Thymus (tissue), 11 donors: Measurements from ENCODE around the gene ZMYM5. TPM values are rescaled to one million over a fixed set of nuclear protein-coding genes. Genes with fewer than 3 reads are reported as not detected.
"Not testable (repeated sequence)": the region's sequence is repeated elsewhere in the genome, so short reads cannot be mapped to it uniquely, and the experiment has no call there.

ENCODE experiments used
- DNase-seq, 9 donors: peaks; one replicate each; pipeline ENCODE4 v3.0.0-alpha.2; 2013; ENCODE audit warnings: low spot score in 9 of 9, low read depth in 6 of 9, missing footprints in 1 of 9
- H3K27ac ChIP-seq, 2 donors: one replicate each; pipeline ENCODE4 v1.5.1; 2013; ENCODE audit warnings: control low read depth in 1 of 2, low read depth in 1 of 2, low read length in 1 of 2, mild to moderate bottlenecking in 1 of 2, moderate library complexity in 1 of 2
- H3K27me3 ChIP-seq, 2 donors: one replicate each; pipeline ENCODE4 v1.5.1; 2013; ENCODE audit warnings: low read length in 1 of 2; ENCODE audit not compliant: control insufficient read depth in 2 of 2, insufficient read depth in 1 of 2
- H3K36me3 ChIP-seq, 2 donors: one replicate each; pipeline ENCODE4 v1.5.1; 2013; ENCODE audit warnings: low read length in 1 of 2, mild to moderate bottlenecking in 1 of 2, moderate library complexity in 1 of 2; ENCODE audit not compliant: control insufficient read depth in 2 of 2, insufficient read depth in 2 of 2
- H3K4me1 ChIP-seq, 2 donors: one replicate each; pipeline ENCODE4 v1.5.1; 2013; ENCODE audit warnings: low read length in 2 of 2; ENCODE audit not compliant: control insufficient read depth in 2 of 2, insufficient read depth in 2 of 2
- H3K4me3 ChIP-seq, 2 donors: one replicate each; pipeline ENCODE4 v1.5.1; 2013; ENCODE audit warnings: low read length in 2 of 2, control low read depth in 1 of 2, mild to moderate bottlenecking in 1 of 2
- H3K9me3 ChIP-seq, 2 donors: one replicate each; pipeline ENCODE4 v1.5.1; 2013; ENCODE audit warnings: low read length in 1 of 2, mild to moderate bottlenecking in 1 of 2; ENCODE audit not compliant: control insufficient read depth in 2 of 2, insufficient read depth in 1 of 2
- WGBS: extraction: QIAGEN DNeasy Blood & Tissue Kit; methylation state at CpG from one replicate; pipeline ENCODE4 v1.1.7; 2013; 5-methylcytosine and 5-hydroxymethylcytosine counted together
- polyA plus RNA-seq: library from polyadenylated mRNA; stranded (reverse); fragments of 200-250 nt; gene quantifications from one replicate; pipeline ENCODE4 v1.2.3, GENCODE V29; 2013
- total RNA-seq: library from RNA; stranded (reverse); fragments of 120-200 nt; gene quantifications from one replicate; pipeline ENCODE4 v1.2.4, GENCODE V29; 2013
- donor health status: healthy.

Gene ZMYM5
- total and polyA plus RNA-seq, 2 donors = 17.8 to 18.4 TPM

DNA sequence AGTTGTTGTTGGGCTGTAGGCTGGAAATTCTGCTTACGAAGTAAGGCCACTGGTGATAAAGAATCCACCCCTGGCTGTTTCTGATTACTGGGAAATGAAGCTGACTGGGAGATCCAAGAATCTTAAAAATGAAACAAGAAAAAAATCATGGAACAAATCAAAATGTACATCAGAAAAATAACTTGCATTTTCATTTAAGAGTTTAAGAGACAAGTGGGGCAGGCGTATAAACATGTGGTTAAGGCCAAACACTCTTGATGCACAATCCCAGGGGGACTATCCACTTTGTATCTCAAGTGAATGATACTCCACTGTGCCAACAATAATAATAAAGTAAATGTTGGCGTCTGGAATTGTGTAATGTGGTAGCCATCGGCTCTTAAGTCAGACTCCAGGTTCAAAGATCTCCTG is 24.6 kb downstream of the ZMYM5 start:
- Histone ChIP-seq H3K4me1 (no peaks in the 10 kb centered on the region), H3K36me3 (peaks cover 17 to 25% of the 10 kb centered on the region in 2 donors), H3K4me3 (no peak overlapping the region), H3K27me3 (no peaks in the 10 kb centered on the region), H3K9me3 (no peaks in the 10 kb centered on the region), H3K27ac (no peak overlapping the region)
- DNase-seq = no peak
- WGBS = 94% methylated on average over 4 of the region's 4 CpGs

DNA sequence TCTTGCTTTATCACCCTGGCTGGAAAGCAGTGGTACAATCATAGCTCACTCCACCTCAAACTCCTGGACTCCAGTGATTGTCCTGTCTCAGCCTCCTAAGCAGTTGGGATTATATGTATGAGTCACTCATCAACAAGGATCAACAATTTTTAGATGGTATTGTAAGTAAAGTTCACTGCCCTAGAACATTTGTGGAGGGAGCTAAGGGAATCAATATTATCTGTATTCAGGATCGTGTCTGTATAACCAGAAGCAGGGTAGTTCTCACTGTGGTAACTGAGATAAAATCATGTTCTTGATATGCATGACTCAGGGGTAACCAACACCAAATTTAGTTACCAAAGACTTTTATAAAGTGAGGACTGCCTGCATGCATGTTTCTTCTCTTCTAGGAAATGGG is 27.0 kb downstream of the ZMYM5 start:
- no peak for DNase-seq
- H3K27me3 ChIP-seq = no peaks in the 10 kb centered on the region
- no peaks in the 10 kb centered on the region for H3K4me1 ChIP-seq
- no peak overlapping the region for H3K27ac ChIP-seq
- H3K36me3 ChIP-seq = peaks cover 22 to 32% of the 10 kb centered on the region in 2 donors
- no peaks in the 10 kb centered on the region for H3K9me3 ChIP-seq
- H3K4me3 ChIP-seq = no peak overlapping the region
- WGBS = 98% methylated on average over 1 of the region's 1 CpG

DNA sequence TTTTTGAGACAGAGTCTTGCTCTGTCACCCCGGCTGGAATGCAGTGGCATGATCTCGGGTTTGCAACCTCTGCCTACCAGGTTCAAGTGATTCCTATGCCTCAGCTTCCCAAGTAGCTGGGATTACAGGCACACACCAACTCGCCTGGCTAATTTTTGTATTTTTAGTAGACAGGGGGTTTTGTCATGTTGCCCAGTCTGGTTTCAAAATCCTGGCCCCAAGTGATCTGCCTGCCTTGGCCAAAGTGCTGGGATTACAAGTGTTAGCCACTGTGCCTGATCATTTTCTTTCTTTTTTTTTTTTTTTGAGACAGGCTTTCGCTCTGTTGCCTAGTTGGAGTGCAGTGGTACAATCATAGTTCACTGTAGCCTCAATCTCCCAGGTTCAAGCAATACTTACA is 28.7 kb downstream of the ZMYM5 start:
- 98% methylated on average over 4 of the region's 4 CpGs for WGBS
- no peak for DNase-seq
- no peak overlapping the region for H3K4me3 ChIP-seq
- H3K27me3 ChIP-seq = no peaks in the 10 kb centered on the region
- H3K4me1 ChIP-seq = no peaks in the 10 kb centered on the region
- H3K36me3 ChIP-seq = peaks cover 27 to 39% of the 10 kb centered on the region in 2 donors
- H3K9me3 ChIP-seq = no peaks in the 10 kb centered on the region
- H3K27ac ChIP-seq = no peak overlapping the region

- DNase-seq = no peak
- no peaks in the 10 kb centered on the region for H3K9me3 ChIP-seq
- 100% methylated on average over 3 of the region's 3 CpGs for WGBS
- no peaks in the 10 kb centered on the region for H3K4me1 ChIP-seq
- no peaks in the 10 kb centered on the region for H3K27me3 ChIP-seq
- peaks cover 11 to 34% of the 10 kb centered on the region in 2 donors for H3K36me3 ChIP-seq
- H3K27ac ChIP-seq = no peak overlapping the region
- H3K4me3 ChIP-seq = no peak overlapping the region
These were observed 40.8 kb downstream of the ZMYM5 start for GRCh38 chr13:19822673-19823072.

DNA sequence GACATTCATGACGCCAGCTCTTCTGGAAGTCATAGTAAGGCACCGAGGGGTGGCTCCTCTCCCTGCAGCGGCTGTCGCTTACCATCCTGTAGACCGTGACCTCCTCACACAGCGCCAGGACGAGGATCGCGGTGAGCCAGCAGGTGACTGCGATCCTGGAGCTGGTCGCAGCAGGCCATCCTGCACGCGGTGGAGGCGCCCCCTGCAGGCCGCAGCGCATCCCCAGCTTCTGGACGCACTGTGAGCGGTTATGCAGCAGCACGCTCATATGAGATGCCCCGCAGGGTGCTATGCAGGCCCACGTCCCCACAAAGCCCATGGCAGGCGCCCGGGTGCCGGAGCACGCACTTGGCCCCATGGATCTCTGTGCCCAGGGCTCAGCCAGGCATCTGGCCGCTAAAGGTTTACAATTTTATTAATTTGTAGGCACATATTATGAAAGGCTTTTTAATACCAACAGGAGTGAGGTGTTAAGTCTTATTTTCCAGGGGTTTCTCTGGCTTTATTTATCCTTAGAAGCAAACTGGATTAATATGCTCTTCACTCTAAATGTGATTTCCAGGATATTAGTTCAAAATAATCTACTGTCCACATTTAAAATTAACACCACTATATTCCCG is 45.1 kb downstream of the ZMYM5 start:
- Histone ChIP-seq H3K27ac (no peak overlapping the region), H3K27me3 (no peaks in the 10 kb centered on the region), H3K4me3 (no peak overlapping the region), H3K4me1 (no peaks in the 10 kb centered on the region), H3K36me3 (peaks cover 18 to 22% of the 10 kb centered on the region in 2 donors), H3K9me3 (no peaks in the 10 kb centered on the region)
- DNase-seq = peak in 6 of 9 donors; percentile 6 to 53 (median 26)
- 94% methylated on average over 27 of the region's 27 CpGs for WGBS

DNA sequence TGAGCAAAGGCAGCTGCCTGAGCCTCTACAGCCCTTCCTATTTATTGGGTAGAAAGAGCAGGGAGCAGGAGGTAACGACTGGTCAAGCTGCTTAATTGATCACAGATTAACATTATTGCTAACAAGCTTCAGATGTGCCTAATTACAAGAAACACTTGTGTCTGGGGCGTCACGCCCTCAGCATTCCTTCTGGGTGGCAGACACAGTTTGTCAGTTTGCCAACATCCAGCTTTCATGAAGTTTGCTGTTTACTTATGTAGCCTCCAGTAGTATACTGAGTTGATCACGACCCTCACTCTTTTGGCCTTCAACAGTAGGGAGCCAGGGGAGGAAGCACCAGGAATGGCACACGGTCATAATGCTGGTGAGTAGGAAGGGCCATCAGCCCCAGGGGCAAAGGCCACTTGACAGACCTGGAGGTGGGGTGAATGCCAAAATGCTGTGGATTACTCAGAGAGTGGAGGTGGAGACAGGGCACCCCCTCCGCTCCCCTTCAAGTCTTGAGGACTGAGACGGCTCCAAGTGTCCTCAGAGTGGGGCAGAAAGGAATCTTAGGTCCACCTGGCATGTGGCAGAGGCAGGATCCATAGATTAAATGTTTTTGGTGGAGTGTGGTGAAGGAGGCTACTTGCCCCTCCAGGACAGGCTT is 45.8 kb downstream of the ZMYM5 start:
- H3K4me1 ChIP-seq = no peaks in the 10 kb centered on the region
- no peaks in the 10 kb centered on the region for H3K9me3 ChIP-seq
- H3K4me3 ChIP-seq = no peak overlapping the region
- DNase-seq = no peak
- no peaks in the 10 kb centered on the region for H3K27me3 ChIP-seq
- peaks cover 16 to 18% of the 10 kb centered on the region in 2 donors for H3K36me3 ChIP-seq
- no peak overlapping the region for H3K27ac ChIP-seq
- whole genome bisulfite sequencing = over 99% methylated on average over 7 of the region's 7 CpGs

DNA sequence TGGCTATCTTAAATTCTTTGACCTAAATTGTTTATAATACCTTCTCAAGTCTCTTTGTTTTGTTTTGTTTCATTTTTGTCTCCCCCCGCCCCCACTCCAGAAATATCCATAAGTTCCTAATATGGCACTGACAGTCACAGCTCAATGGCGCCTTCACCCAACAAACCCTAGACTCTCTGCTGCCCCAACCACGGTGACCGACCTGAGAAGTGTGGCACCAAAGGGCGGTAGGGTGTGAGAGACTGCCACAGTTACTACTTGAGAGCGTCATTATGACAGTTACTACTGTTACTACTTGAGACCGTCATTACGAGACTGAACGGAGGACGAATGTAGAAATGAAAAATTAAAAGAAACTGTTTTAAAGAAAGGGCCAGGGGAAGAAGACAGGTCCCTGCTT is 46.3 kb downstream of the ZMYM5 start:
- no peak for DNase-seq
- H3K27ac ChIP-seq = no peak overlapping the region
- no peaks in the 10 kb centered on the region for H3K9me3 ChIP-seq
- H3K27me3 ChIP-seq = no peaks in the 10 kb centered on the region
- peaks cover 15 to 18% of the 10 kb centered on the region in 2 donors for H3K36me3 ChIP-seq
- H3K4me3 ChIP-seq = no peak overlapping the region
- WGBS = 97% methylated on average over 10 of the region's 10 CpGs
- H3K4me1 ChIP-seq = no peaks in the 10 kb centered on the region

GRCh38 chr13:19815842-19816241 is 47.6 kb downstream of the ZMYM5 start:
- not testable (repeated sequence) for DNase-seq, H3K4me3 ChIP-seq, H3K4me1 ChIP-seq, H3K27ac ChIP-seq, H3K9me3 ChIP-seq, H3K27me3 ChIP-seq
- H3K36me3 ChIP-seq = peaks cover 15 to 18% of the 10 kb centered on the region in 2 donors
- WGBS = 100% methylated on average over 2 of the region's 2 CpGs

DNA sequence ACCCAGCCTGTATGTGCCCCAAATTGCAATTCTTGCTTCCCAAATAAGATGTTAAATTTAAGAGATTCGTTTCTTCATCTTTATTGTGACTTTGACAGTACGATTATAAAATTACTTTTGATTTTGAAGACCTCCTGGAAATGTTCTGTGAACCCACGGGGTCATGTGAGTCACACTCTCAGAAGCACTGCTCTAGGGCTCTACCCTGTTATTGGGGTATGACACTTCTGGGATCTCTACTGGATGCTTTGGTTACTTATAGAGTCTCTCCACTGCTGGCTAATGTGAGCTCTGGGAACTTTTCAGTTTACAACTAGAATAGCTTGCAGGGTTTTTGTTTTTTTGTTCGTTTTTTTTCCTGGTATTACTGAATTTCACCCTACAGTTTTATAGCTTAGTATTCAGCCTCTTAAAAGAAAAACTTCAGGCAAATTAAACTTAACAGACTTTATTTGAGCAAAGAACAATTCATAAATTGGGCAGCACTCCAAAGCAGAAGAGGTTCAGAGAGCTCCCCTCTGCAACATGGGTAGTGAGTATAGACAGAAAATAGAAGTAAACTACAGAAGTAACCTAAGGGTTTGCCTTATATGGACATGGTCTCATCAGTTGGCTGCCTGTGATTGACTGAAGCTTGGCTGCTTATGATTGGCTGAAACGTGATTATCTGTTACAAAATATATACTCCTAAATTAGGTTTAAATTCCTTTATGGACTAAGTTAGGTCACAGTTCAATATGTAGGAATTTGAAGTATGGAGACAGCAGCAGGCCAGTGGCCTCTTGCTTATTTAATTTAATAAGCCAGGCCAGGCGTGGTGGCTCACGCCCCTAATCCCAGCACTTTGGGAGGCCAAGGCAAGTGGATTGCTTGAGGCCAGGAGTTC is 52.2 kb downstream of the ZMYM5 start:
- no peaks in the 10 kb centered on the region for H3K27me3 ChIP-seq
- 98% methylated on average over 7 of the region's 7 CpGs for WGBS
- no peaks in the 10 kb centered on the region for H3K4me1 ChIP-seq
- no peak overlapping the region for H3K4me3 ChIP-seq
- DNase-seq = no peak
- no peaks in the 10 kb centered on the region for H3K9me3 ChIP-seq
- H3K36me3 ChIP-seq = peaks cover 0 to 9% of the 10 kb centered on the region in 2 donors
- no peak overlapping the region for H3K27ac ChIP-seq
